Peyer's patch (tissue), 4 donors: ENCODE results near the gene PRRT2. TPM values are rescaled to one million over a fixed set of nuclear protein-coding genes. Genes with fewer than 3 reads are reported as not detected.

ENCODE experiments used
- DNase-seq, 3 donors: peaks; one replicate each; pipeline ENCODE4 v3.0.0-alpha.2; 2017 to 2019
- H3K27ac ChIP-seq, 4 donors: fragments of 200-600 bp; sonication (generic); one replicate each; pipeline ENCODE4 v1.5.1; 2016 to 2019
- H3K27me3 ChIP-seq, 2 donors: fragments of 200-600 bp; sonication (generic); one replicate each; pipeline ENCODE4 v1.5.1; 2019
- H3K36me3 ChIP-seq, 3 donors: fragments of 200-600 bp; sonication (generic); one replicate each; pipeline ENCODE4 v1.5.1; 2016 to 2019
- H3K4me1 ChIP-seq, 4 donors: fragments of 200-600 bp; sonication (generic); one replicate each; pipeline ENCODE4 v1.5.1; 2016 to 2019
- H3K4me3 ChIP-seq, 4 donors: fragments of 200-600 bp; sonication (generic); 1 replicate in 3 of 4; 2 replicates in 1 of 4; pipeline ENCODE4 v1.5.1; 2016 to 2019; ENCODE audit warnings: mild to moderate bottlenecking in 1 of 4
- H3K9me3 ChIP-seq, 4 donors: fragments of 200-600 bp; sonication (generic); one replicate each; pipeline ENCODE4 v1.5.1; 2016 to 2019; ENCODE audit warnings: mild to moderate bottlenecking in 1 of 4
- POLR2A ChIP-seq, 2 donors: fragments of 450-650 bp; IDR thresholded peaks; one replicate each; pipeline ENCODE4 v1.5.1; 2017; ENCODE audit warnings: antibody characterized with exemption in 2 of 2, mild to moderate bottlenecking in 2 of 2, moderate library complexity in 2 of 2
- total RNA-seq, 4 donors: library from RNA; depleted of rRNA; stranded (reverse); fragments of >200 nt; gene quantifications; one replicate each; pipeline ENCODE4 v1.1.0, GENCODE V29; 2016
- TF ChIP-seq, protein P1 (sequence below), 6 experiments: fragments of 450-650 bp in 4 of 6; fragments of 200-600 bp in 2 of 6; sonication (generic) in 1 of 6; IDR thresholded peaks; one replicate each; pipeline ENCODE4 v1.5.1; 2017 to 2019; ENCODE audit warnings: antibody characterized with exemption in 6 of 6, mild to moderate bottlenecking in 3 of 6, moderate library complexity in 1 of 6

The PRRT2 gene
- total RNA-seq, 4 donors from 2014 or later, result 0.95 to 3.3 (median 2.5) TPM; not detected in 1

DNA sequence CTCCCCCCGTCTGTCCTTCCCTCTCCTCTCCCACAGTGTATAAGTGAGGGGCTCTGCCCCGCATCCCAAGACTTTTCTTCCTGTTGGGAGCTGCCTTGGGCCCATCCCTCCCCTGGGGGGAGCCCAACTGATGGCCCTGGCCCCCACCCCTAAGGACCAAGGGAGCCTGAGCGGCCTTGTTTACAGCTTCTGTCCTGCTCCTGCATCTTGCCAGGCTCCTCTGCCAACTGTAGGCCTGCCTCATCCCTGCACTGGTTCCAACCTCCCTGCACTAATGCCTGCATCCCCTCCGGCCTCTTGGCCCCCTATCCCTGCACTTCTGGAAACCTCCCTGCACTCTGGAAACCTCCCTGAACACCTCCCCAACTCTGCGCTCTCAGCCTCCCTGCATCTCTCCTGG, 2.6 kb downstream of the PRRT2 start:
- peaks cover 0 to 82% (median 27%) of the 10 kb centered on the region in 4 donors for H3K4me1 ChIP-seq
- H3K4me3 ChIP-seq, result no peak overlapping the region
- no peak for TF ChIP-seq POLR2A (IDR thresholded peaks at IDR 0.05)
- TF ChIP-seq, protein P1, sequence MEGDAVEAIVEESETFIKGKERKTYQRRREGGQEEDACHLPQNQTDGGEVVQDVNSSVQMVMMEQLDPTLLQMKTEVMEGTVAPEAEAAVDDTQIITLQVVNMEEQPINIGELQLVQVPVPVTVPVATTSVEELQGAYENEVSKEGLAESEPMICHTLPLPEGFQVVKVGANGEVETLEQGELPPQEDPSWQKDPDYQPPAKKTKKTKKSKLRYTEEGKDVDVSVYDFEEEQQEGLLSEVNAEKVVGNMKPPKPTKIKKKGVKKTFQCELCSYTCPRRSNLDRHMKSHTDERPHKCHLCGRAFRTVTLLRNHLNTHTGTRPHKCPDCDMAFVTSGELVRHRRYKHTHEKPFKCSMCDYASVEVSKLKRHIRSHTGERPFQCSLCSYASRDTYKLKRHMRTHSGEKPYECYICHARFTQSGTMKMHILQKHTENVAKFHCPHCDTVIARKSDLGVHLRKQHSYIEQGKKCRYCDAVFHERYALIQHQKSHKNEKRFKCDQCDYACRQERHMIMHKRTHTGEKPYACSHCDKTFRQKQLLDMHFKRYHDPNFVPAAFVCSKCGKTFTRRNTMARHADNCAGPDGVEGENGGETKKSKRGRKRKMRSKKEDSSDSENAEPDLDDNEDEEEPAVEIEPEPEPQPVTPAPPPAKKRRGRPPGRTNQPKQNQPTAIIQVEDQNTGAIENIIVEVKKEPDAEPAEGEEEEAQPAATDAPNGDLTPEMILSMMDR (IDR thresholded peaks at IDR 0.05), result no peak
- H3K27ac ChIP-seq, result peak overlapping the region in 3 of 4 donors; percentile 41 to 96 (median 91)
- DNase-seq, result no peak
- H3K9me3 ChIP-seq, result no peaks in the 10 kb centered on the region
- peaks cover 0 to 12% (median 0%) of the 10 kb centered on the region in 3 donors for H3K36me3 ChIP-seq
- H3K27me3 ChIP-seq, result no peaks in the 10 kb centered on the region

DNA sequence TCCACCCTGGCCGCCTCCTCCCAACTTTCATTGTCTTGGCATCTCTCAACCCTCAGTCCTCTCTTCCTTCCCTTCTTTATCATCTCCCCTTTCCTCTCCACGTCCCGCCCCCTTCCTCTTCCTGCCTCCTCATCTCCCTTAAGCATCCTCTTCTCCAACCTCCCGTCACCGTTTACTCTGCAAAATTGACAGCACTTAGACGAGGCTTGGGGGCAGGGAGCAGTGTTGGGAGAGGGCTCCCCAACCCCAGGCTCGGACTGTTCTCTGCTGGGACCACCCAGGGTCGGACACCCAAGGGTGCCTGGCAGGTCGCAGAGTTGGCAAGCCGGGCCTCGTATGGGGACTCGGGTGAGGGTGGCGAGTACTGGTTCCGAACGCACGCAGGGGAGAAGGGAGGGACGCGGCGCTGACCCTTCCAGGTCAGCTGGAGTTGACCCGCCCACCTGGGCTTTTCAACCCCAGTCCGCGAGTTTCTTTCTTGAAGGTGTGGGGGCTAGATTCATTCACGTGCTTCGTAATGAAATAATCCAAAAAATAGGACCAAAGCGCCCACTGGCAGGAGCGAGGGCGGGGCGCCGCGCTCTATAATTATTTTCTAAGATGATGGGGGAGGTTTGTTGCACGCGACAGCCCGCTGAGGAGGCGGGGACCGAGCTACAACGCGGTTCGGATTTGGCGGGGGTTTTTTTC, 3.2 kb downstream of the PRRT2 start:
- Histone ChIP-seq H3K4me3 (peak overlapping the region; percentile 54 to 78 (median 70)), H3K4me1 (peaks cover 0 to 82% (median 26%) of the 10 kb centered on the region in 4 donors), H3K36me3 (peaks cover 0 to 8% (median 0%) of the 10 kb centered on the region in 3 donors), H3K9me3 (no peaks in the 10 kb centered on the region), H3K27me3 (no peaks in the 10 kb centered on the region), H3K27ac (peak overlapping the region; percentile 41 to 96 (median 88))
- no peak for TF ChIP-seq POLR2A (IDR thresholded peaks at IDR 0.05)
- TF ChIP-seq, protein P1 (IDR thresholded peaks at IDR 0.05), result no peak
- DNase-seq, result peak; percentile 53 to 71 (median 60)

DNA sequence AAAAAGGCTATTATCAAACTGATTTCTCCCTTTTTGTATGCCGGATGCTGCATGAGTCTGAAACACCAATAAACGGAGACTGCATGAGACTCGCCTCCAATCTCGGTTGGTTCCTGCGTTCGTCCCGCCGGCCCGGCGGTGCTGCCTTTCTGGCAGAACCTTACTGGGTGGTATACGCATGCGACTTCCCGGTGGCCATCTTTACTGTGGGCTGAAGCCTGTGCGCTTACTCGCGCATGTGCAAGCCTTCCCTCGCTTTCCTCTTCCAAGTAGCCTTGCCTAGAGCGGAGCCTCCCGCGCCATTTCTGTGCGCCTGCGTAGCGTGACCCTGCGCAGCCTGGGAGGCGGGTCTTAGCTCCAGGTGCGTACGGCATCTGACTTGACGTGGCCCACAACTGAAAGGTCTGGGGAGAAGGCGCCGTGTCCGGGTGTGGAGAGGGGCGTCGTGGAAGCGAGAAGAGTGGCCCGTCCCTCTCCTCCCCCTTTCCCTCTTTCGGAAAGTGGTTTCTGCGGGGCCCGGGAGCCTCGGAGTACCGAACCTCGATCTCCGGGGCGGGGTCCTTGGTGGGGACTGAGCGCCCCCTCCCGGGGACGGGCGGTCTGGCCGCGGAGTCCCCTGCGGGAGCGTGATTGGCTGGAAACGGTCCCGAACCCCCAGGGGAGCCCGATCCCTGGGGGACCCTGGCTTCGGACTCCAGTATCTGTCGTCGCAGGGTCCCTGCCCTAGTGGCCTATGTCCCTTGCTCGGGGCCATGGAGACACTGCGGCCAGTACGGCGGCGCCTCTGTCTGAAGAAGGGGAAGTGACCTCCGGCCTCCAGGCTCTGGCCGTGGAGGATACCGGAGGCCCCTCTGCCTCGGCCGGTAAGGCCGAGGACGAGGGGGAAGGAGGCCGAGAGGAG, 4.0 kb downstream of the PRRT2 start, which contains the start of gene PAGR1:
Gene PAGR1, plus strand, starts transcription at position 360 of the 901 bp plus-strand sequence. Its CDS starts 374 bp downstream, at position 734.
- peak within 1 kb of the TSS; percentile 84 to 96 (median 94) for H3K27ac ChIP-seq
- H3K36me3 ChIP-seq, result peaks cover 0 to 5% (median 0%) of the 10 kb centered on the region in 3 donors
- no peaks in the 10 kb centered on the region for H3K9me3 ChIP-seq
- H3K4me1 ChIP-seq, result peaks cover 0 to 74% (median 21%) of the 10 kb centered on the region in 4 donors
- peak within 1 kb of the TSS; percentile 63 to 88 (median 78) for H3K4me3 ChIP-seq
- TF ChIP-seq POLR2A (IDR thresholded peaks at IDR 0.05), result peak; percentile 80 to 87
- TF ChIP-seq, protein P1 (IDR thresholded peaks at IDR 0.05), result peak; percentile 88 to 95 (median 89)
- no peaks in the 10 kb centered on the region for H3K27me3 ChIP-seq
- DNase-seq, result peak; percentile 95 to 100 (median 98)

DNA sequence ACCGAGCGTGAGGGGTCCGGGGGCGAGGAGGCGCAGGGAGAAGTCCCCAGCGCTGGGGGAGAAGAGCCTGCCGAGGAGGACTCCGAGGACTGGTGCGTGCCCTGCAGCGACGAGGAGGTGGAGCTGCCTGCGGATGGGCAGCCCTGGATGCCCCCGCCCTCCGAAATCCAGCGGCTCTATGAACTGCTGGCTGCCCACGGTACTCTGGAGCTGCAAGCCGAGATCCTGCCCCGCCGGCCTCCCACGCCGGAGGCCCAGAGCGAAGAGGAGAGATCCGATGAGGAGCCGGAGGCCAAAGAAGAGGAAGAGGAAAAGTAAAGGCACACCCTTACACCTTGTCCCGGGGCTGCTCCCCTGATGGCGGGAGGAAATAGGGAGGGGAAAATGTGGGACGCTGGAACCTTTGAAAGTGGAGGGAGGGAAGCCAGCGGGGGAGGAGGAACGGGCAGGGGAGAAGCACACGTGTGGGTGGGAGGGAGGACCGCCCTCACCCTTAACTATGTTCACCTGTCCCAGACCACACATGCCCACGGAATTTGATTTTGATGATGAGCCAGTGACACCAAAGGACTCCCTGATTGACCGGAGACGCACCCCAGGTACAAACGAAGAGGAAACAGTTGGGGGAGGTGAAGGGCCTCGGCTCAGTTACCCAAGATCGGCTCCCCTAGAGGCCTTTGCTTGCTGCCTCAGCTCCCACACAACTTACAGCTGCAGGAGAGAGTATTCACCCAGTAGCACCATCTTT, 4.9 kb downstream of the PRRT2 start:
- peak in 1 of 2 donors; percentile 11 for TF ChIP-seq POLR2A (IDR thresholded peaks at IDR 0.05)
- TF ChIP-seq, protein P1 (IDR thresholded peaks at IDR 0.05), result peak in 2 of 6 experiments; percentile 16 to 28
- peak; percentile 62 to 79 (median 76) for DNase-seq
- H3K4me1 ChIP-seq, result peaks cover 0 to 74% (median 22%) of the 10 kb centered on the region in 4 donors

DNA sequence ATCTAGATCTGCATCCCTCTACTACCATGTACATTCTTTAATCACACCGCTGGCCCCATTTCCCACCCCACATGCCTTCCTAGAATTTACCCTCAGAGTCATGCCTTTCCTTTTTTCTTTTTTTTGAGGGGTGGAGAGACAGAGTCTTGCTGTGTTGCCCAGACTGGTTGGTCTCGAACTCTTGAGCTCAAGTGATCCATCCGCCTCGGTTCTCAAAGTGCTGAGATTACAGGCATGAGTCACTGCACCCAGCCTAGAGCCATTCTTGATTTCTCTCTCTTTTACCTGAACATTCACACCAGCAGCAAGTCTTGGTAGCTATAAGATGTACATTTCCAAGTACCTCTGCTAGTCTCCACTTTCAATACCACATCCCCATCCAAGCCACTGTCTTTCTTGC, 6.1 kb downstream of the PRRT2 start:
- Histone ChIP-seq H3K9me3 (no peaks in the 10 kb centered on the region), H3K27me3 (no peaks in the 10 kb centered on the region), H3K4me3 (peak overlapping the region in 1 of 4 donors; percentile 78), H3K36me3 (peaks cover 0 to 5% (median 0%) of the 10 kb centered on the region in 3 donors), H3K4me1 (peaks cover 0 to 74% (median 28%) of the 10 kb centered on the region in 4 donors), H3K27ac (peak overlapping the region in 1 of 4 donors; percentile 96)
- TF ChIP-seq, protein P1 (IDR thresholded peaks at IDR 0.05), result no peak
- TF ChIP-seq POLR2A (IDR thresholded peaks at IDR 0.05), result no peak
- no peak for DNase-seq

More for the DNA sequence above, 4.9 kb downstream of the PRRT2 start:
- Histone ChIP-seq H3K9me3 (no peaks in the 10 kb centered on the region), H3K27me3 (no peaks in the 10 kb centered on the region), H3K4me3 (peak overlapping the region; percentile 63 to 88 (median 78)), H3K27ac (peak overlapping the region; percentile 84 to 96 (median 94)), H3K36me3 (peaks cover 0 to 5% (median 0%) of the 10 kb centered on the region in 3 donors)
